Astrocyte (in vitro differentiated cells and primary cell): Measurements from ENCODE around the gene PCK2. TPM values are rescaled to one million over a fixed set of nuclear protein-coding genes. Genes with fewer than 3 reads are reported as not detected.

Source experiments
- DNase-seq: peaks from one replicate; pipeline ENCODE4 v3.0.0-alpha.2; 2010; ENCODE audit warnings: low read depth
- FAIRE-seq: peaks from 2 replicates; lab custom pipeline; 2011; peaks lifted over from hg19 to GRCh38; lab: Jason Lieb, UNC
- H2AFZ ChIP-seq: 2 replicates; pipeline ENCODE4 v1.6.0; 2012; ENCODE audit warnings: low read depth, low read length, inconsistent platforms
- H3K27ac ChIP-seq: 2 replicates; pipeline ENCODE4 v1.5.1; 2011; ENCODE audit warnings: low read depth, low read length, inconsistent platforms
- H3K27me3 ChIP-seq: 2 replicates; pipeline ENCODE4 v1.6.0; 2011; ENCODE audit warnings: low read length, inconsistent platforms; ENCODE audit not compliant: insufficient read depth
- H3K36me3 ChIP-seq: 2 replicates; pipeline ENCODE4 v1.5.1; 2011; ENCODE audit warnings: low read length, inconsistent platforms; ENCODE audit not compliant: insufficient read depth
- H3K4me1 ChIP-seq: 2 replicates; pipeline ENCODE4 v1.5.1; 2011; ENCODE audit warnings: low read length, inconsistent platforms; ENCODE audit not compliant: insufficient read depth
- H3K4me2 ChIP-seq: 2 replicates; pipeline ENCODE4 v1.6.0; 2012; ENCODE audit warnings: low read length, inconsistent platforms
- H3K4me3 ChIP-seq: 2 replicates; pipeline ENCODE4 v1.5.1; 2011; ENCODE audit warnings: low read depth, mild to moderate bottlenecking, low read length, inconsistent platforms; ENCODE audit not compliant: insufficient read depth
- H3K79me2 ChIP-seq: 2 replicates; pipeline ENCODE4 v1.6.0; 2012; ENCODE audit warnings: mild to moderate bottlenecking, low read length, inconsistent platforms; ENCODE audit not compliant: insufficient read depth
- H3K9ac ChIP-seq: 2 replicates; pipeline ENCODE4 v1.6.0; 2012; ENCODE audit warnings: mild to moderate bottlenecking, low read length, inconsistent platforms
- H3K9me3 ChIP-seq: 2 replicates; pipeline ENCODE4 v1.5.1; 2012; ENCODE audit warnings: low read depth, mild to moderate bottlenecking, low read length, inconsistent platforms; ENCODE audit not compliant: insufficient read depth
- H4K20me1 ChIP-seq: 2 replicates; pipeline ENCODE4 v1.6.0; 2012; ENCODE audit warnings: low read length, inconsistent platforms; ENCODE audit not compliant: insufficient read depth
- H3K27ac Mint-ChIP-seq: one replicate; pipeline ENCODE4 v1.8.0; 2021; ENCODE audit warnings: mild to moderate bottlenecking, mixed read lengths; ENCODE audit not compliant: unreplicated experiment
- H3K27me3 Mint-ChIP-seq: one replicate; pipeline ENCODE4 v1.8.0; 2021; ENCODE audit warnings: low read depth, mixed read lengths; ENCODE audit not compliant: unreplicated experiment
- H3K36me3 Mint-ChIP-seq: one replicate; pipeline ENCODE4 v1.8.0; 2021; ENCODE audit warnings: low read depth, mixed read lengths; ENCODE audit not compliant: unreplicated experiment
- H3K4me1 Mint-ChIP-seq: one replicate; pipeline ENCODE4 v1.8.0; 2021; ENCODE audit warnings: low read depth, mixed read lengths; ENCODE audit not compliant: unreplicated experiment
- H3K4me3 Mint-ChIP-seq: one replicate; pipeline ENCODE4 v1.8.0; 2021; ENCODE audit warnings: mild to moderate bottlenecking, moderate library complexity, mixed read lengths; ENCODE audit not compliant: unreplicated experiment
- H3K9me3 Mint-ChIP-seq: one replicate; pipeline ENCODE4 v1.8.0; 2021; ENCODE audit warnings: mild to moderate bottlenecking, mixed read lengths; ENCODE audit not compliant: unreplicated experiment
- CTCF ChIP-seq: IDR thresholded peaks from 2 replicates; pipeline ENCODE4 v1.5.1; 2011; ENCODE audit warnings: low read depth, mild to moderate bottlenecking, inconsistent platforms, low read length, moderate library complexity; ENCODE audit not compliant: insufficient read depth
- EZH2 ChIP-seq: IDR thresholded peaks from 2 replicates; pipeline ENCODE4 v1.6.1; 2012; ENCODE audit warnings: mild to moderate bottlenecking, low read length, inconsistent platforms; ENCODE audit not compliant: insufficient read depth
- total RNA-seq: library from RNA; stranded (reverse); gene quantifications from 2 replicates; pipeline ENCODE4 v1.2.1, GENCODE V29; 2021

Gene PCK2
- total RNA-seq, 1 donor from 2014 or later: 73.8 TPM

GRCh38 chr14:24147761-24148428 is 53.8 kb downstream of the PCK2 start:
- Histone ChIP-seq H3K4me3 (peak overlapping the region; percentile 93), H3K36me3 (peaks cover 31% of the 10 kb centered on the region), H3K9ac (peak overlapping the region; percentile 87), H2AFZ (peak overlapping the region; percentile 74), H3K4me2 (peak overlapping the region; percentile 96), H3K9me3 (no peaks in the 10 kb centered on the region), H3K79me2 (peaks cover 55% of the 10 kb centered on the region), H3K4me1 (peaks cover 25% of the 10 kb centered on the region), H4K20me1 (peaks cover 36% of the 10 kb centered on the region), H3K27me3 (no peaks in the 10 kb centered on the region), H3K27ac (peak overlapping the region; percentile 47)
- Mint-ChIP-seq H3K27ac (peak overlapping the region; percentile 68), H3K36me3 (peaks cover 3% of the 10 kb centered on the region), H3K4me1 (peaks cover 26% of the 10 kb centered on the region), H3K9me3 (no peaks in the 10 kb centered on the region), H3K27me3 (no peaks in the 10 kb centered on the region), H3K4me3 (peak overlapping the region; percentile 87)
- FAIRE-seq (no peak), DNase-seq (no peak)
- TF ChIP-seq CTCF (no peak), EZH2 (no peak)

- peaks cover 3% of the 10 kb centered on the region for H3K36me3 Mint-ChIP-seq
- FAIRE-seq (no peak), DNase-seq (no peak)
- no peaks in the 10 kb centered on the region for H3K27me3 ChIP-seq
- no peaks in the 10 kb centered on the region for H3K9me3 ChIP-seq
- H3K4me3 Mint-ChIP-seq: peak overlapping the region; percentile 87
- no peak overlapping the region for H3K4me2 ChIP-seq
- no peaks in the 10 kb centered on the region for H3K9me3 Mint-ChIP-seq
- no peaks in the 10 kb centered on the region for H3K27me3 Mint-ChIP-seq
- H2AFZ ChIP-seq: no peak overlapping the region
- TF ChIP-seq EZH2 (no peak), CTCF (no peak)
- H3K9ac ChIP-seq: no peak overlapping the region
- peaks cover 50% of the 10 kb centered on the region for H3K79me2 ChIP-seq
- H3K27ac ChIP-seq: no peak overlapping the region
- peaks cover 31% of the 10 kb centered on the region for H3K36me3 ChIP-seq
- H3K27ac Mint-ChIP-seq: no peak overlapping the region
- peaks cover 36% of the 10 kb centered on the region for H4K20me1 ChIP-seq
- no peak overlapping the region for H3K4me3 ChIP-seq
- H3K4me1 ChIP-seq: peaks cover 16% of the 10 kb centered on the region
- H3K4me1 Mint-ChIP-seq: peaks cover 14% of the 10 kb centered on the region
Measured at GRCh38 chr14:24149302-24149969, 55.3 kb downstream of the PCK2 start.

- Histone ChIP-seq H3K4me2 (no peak overlapping the region), H4K20me1 (peaks cover 36% of the 10 kb centered on the region), H3K27ac (no peak overlapping the region), H3K79me2 (peaks cover 44% of the 10 kb centered on the region), H3K36me3 (peaks cover 33% of the 10 kb centered on the region), H2AFZ (no peak overlapping the region), H3K4me1 (peaks cover 16% of the 10 kb centered on the region), H3K27me3 (no peaks in the 10 kb centered on the region), H3K9me3 (no peaks in the 10 kb centered on the region), H3K9ac (no peak overlapping the region), H3K4me3 (no peak overlapping the region)
- Mint-ChIP-seq H3K27me3 (no peaks in the 10 kb centered on the region), H3K4me1 (peaks cover 12% of the 10 kb centered on the region), H3K36me3 (peaks cover 6% of the 10 kb centered on the region), H3K9me3 (no peaks in the 10 kb centered on the region), H3K27ac (no peak overlapping the region), H3K4me3 (no peak overlapping the region)
- no peak for FAIRE-seq
- no peak for TF ChIP-seq CTCF
- TF ChIP-seq EZH2: no peak
- no peak for DNase-seq
Measured at GRCh38 chr14:24150061-24150460, 56.0 kb downstream of the PCK2 start.
